H1 (cell line): ENCODE measurements around the gene NRXN3. TPM values are rescaled to one million over a fixed set of nuclear protein-coding genes. Genes with fewer than 3 reads are reported as not detected.

Experiments used
- ASH2L ChIP-seq: fragments of 200-600, 300-600 bp; sonication (generic); IDR thresholded peaks from one replicate; pipeline ENCODE4 v1.7.1; 2017; ENCODE audit warnings: low read length
- ATF3 ChIP-seq: IDR thresholded peaks from 2 replicates; pipeline ENCODE4 v1.6.1; 2011; ENCODE audit warnings: low read depth, mild to moderate bottlenecking, low read length; ENCODE audit not compliant: insufficient read depth
- CHD7 ChIP-seq: fragments of 300-600 bp; sonication (generic); IDR thresholded peaks from 2 replicates; pipeline ENCODE4 v1.7.1; 2012; ENCODE audit warnings: low read length, moderate library complexity, mild to moderate bottlenecking, inconsistent platforms; ENCODE audit not compliant: insufficient replicate concordance
- CTCF ChIP-seq, 3 experiments: IDR thresholded peaks; 1 replicate in 2 of 3; 2 replicates in 1 of 3; pipeline versions ENCODE4 v1.5.1 to v1.6.1; 2011; ENCODE audit warnings: low read length in 3 of 3, mild to moderate bottlenecking in 3 of 3, inconsistent platforms in 2 of 3, low read depth in 1 of 3, moderate library complexity in 1 of 3; ENCODE audit not compliant: insufficient read depth in 1 of 3; ENCODE audit errors: control extremely low read depth in 1 of 3
- FOSL1 ChIP-seq: IDR thresholded peaks from 2 replicates; pipeline ENCODE4 v1.6.1; 2011; ENCODE audit warnings: mild to moderate bottlenecking, low read depth, low read length, moderate library complexity; ENCODE audit not compliant: insufficient read depth
- JUN ChIP-seq: IDR thresholded peaks from 2 replicates; pipeline ENCODE4 v1.6.1; 2011; ENCODE audit warnings: low read depth, mild to moderate bottlenecking, improper control_type of control experiment, low read length
- RNF2 ChIP-seq: fragments of 200-900, 300-1000 bp; sonication (generic); IDR thresholded peaks from 2 replicates; pipeline ENCODE4 v1.7.1; 2016; ENCODE audit warnings: borderline replicate concordance, low read depth, mild to moderate bottlenecking, antibody characterized with exemption, low read length; ENCODE audit not compliant: poor library complexity, severe bottlenecking; ENCODE audit errors: missing control alignments
- TAF1 ChIP-seq: IDR thresholded peaks from 2 replicates; pipeline ENCODE4 v1.6.1; 2011; ENCODE audit warnings: mild to moderate bottlenecking, low read depth, low read length
- polyA plus RNA-seq, 7 experiments: library from polyadenylated mRNA; depleted of rRNA in 3 of 7; stranded (reverse) in 5 of 7; unstranded in 2 of 7; fragments of >200 nt in 5 of 7; fragments of 200-250 nt in 2 of 7; gene quantifications; 1 replicate in 5 of 7; 2 replicates in 1 of 7; 4 replicates in 1 of 7; pipeline versions ENCODE4 v1.2.1 to v1.2.3, GENCODE V29; 2011 to 2013; ENCODE audit warnings: missing spikeins in 2 of 7, mixed read lengths in 2 of 7
- total RNA-seq: library from RNA; stranded (reverse); fragmentation: NEBNext Ultra II Directional; extraction: Animal tissue kit (Norgen Biotek cat#: 25700); gene quantifications from 2 replicates; pipeline ENCODE4 v1.2.1, GENCODE V29; 2021

NRXN3 gene
- total and polyA plus RNA-seq, 2 of the 8 experiments (the other 6 are each of a cell fraction or from before 2014, with no cell fraction given) = 2.6 to 4.1 TPM

- TF ChIP-seq CHD7 (no peak), ATF3 (no peak), RNF2 (no peak), JUN (no peak), TAF1 (no peak), CTCF (IDR thresholded peaks at IDR 0.05; ENCODE audit: control extremely low read depth in 1 of 3, insufficient read depth in 1 of 3, low read depth in 1 of 3, low read length in 3 of 3) (no peak), ASH2L (no peak), FOSL1 (no peak)
Measured at GRCh38 chr14:79118291-79118690, 948.1 kb downstream of the NRXN3 start (continued).
